ENCODE measurements around the gene TEN1. TPM values are rescaled to one million over a fixed set of nuclear protein-coding genes. Genes with fewer than 3 reads are reported as not detected.
"Not testable (repeated sequence)": the region's sequence is repeated elsewhere in the genome, so short reads cannot be mapped to it uniquely, and the experiment has no call there.

TEN1 gene
- polyA plus RNA-seq, 12 donors: 8.5 to 21.1 (median 13.1) TPM; not detected in 1

DNA sequence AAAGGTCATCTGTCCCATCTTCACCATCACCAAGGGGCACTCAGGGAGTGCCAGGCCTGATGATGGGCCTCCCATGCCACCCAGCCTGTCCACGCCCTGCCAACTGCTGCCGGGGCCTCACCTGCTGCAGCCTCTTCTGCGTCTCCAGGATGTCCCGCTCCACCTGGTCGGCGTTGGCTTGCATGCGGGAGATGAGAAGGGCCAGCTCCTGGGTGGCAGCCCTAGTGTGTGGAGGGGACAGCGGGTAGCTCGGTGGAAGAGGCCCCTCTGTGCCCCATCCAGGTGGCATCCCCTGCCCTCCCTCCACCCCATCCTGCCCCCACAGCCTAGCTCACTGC, 44.8 kb downstream of the TEN1 start:
- DNase-seq: no peak

DNA sequence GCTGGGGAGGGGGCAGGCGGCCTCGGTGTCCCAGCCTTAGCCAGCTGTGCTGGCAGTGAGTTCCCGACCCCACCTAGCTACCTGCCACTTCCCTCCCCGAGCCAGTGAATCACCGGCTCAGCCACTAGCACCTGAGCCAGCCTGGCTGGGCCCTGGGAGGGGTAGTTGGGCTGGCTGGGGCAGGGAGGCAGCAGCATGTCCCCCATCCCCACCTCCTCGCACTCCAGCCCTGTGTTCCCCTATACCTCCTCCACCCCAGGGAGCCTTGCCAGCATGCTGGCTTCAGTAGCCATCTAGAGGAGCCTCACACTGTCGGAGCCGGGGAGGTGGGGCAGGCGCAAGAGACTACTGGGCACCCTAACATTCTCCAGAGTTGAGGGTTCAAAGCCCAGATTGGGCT, 45.3 kb downstream of the TEN1 start:
- DNase-seq: no peak

DNA sequence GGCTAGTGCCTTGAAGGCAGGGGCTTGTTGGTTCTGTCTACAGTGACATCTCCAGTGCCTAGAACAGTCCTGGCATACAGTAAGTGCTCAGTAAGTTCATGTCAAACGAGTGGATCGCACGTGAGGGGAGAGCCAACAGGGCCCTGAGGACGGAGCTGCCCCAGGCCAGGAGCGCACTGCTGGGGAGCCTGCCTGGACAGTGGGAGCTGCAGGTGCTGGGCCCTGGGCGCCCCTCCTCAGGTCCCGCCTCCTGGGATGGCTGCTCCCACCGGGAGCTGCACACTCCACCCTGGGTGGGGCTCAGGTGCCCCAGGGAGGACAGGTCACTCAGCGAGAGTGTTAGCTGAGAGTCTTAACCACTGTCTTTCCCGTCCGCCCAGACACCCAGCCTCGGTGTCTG, 46.3 kb downstream of the TEN1 start:
- DNase-seq: no peak

GRCh38 chr17:76026714-76027158, 47.7 kb downstream of the TEN1 start:
- no peak for DNase-seq

DNA sequence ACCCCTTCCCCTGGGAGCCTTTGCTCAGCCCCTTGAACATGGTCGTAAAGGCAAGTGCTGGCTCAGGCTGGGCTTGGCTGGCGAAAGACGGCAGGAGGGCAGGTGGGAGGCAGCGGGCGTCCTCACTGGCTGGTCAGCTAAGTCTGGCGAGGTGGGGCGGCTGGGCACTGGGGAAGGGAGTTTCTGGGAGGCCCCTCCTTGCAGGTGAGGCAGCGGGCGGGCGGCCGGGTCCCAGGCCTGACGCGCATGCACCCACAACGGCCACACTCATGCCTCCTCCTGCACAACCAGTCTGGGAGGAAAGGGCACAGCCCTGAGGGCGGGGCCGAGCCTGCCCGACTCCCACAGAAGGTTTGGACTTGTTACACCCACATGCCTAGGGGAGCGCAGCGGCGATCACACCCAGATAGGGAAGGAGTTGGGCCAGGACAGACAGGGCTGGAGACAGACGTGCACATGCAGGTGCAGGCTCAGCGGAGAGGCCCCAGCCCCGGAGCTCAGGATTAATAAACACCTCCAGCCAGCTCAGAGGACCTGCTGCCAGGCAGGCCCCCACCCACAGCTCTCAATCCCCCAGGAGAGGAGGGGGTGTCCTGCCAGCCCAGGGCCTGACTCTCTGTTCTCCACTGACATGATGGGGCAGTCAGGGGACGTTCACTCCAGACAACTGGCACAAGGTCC, 48.3 kb downstream of the TEN1 start, which contains the start of gene EVPL:
TSS of gene EVPL (minus strand) at position 148 of the 681 bp plus-strand sequence. CDS start at position 40, 108 bp downstream.
- DNase-seq: no peak

DNA sequence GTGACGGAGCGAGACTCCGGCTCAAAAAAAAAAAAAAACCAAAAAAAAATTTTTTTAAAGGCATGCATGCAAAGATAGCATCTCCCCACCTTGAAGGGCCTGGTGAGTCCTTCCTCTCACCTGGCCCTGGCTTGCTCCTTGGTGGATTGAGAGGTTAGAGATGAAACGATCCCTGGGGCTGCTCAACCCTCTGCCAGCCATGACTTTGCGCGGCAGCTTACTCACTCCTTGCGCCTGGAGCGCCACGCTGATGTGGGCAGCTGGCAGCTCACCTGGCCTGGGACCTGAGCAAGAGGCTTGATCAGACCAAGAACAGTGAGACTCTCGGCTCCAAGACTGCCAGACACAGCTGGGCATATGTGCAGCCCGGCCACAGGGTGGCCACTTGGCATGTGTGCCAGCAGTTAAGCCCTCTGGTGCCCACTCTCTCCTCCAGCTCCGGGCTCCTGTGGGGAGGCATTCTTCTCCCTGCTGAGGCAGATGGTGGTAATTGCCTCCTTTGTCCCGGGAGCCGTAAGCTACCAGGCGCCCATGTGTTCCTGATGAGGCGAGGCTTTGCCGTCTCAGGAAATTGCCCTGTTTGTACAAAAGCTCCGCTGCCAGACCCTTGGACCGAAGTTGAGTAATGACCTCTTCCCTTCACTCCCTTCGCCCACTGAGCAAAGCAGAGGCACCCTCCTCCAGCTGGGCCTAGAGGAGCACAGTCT, 53.2 kb downstream of the TEN1 start:
- DNase-seq: no peak

GRCh38 chr17:76032780-76033108, 53.7 kb downstream of the TEN1 start:
- DNase-seq: no peak

DNA sequence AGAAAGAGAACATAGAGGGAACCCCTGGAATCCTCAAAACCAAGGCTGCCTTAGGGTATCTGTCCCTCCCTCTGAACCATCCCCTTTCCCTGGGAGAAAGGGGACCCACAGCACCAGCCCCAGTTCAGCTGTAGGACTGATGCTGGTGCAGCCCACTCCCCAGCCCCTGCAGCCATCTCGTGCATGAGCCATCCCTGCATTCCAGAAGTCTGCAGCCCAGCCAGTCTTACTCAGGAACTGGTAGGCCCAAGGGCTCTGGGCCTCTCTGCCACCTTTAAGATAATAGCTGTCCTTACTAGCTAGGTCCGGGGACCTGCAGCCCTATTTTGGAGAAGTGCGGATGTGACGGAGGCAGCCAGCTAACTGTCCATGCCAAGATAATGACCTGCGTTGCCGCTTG, 54.1 kb downstream of the TEN1 start:
- DNase-seq: no peak

DNA sequence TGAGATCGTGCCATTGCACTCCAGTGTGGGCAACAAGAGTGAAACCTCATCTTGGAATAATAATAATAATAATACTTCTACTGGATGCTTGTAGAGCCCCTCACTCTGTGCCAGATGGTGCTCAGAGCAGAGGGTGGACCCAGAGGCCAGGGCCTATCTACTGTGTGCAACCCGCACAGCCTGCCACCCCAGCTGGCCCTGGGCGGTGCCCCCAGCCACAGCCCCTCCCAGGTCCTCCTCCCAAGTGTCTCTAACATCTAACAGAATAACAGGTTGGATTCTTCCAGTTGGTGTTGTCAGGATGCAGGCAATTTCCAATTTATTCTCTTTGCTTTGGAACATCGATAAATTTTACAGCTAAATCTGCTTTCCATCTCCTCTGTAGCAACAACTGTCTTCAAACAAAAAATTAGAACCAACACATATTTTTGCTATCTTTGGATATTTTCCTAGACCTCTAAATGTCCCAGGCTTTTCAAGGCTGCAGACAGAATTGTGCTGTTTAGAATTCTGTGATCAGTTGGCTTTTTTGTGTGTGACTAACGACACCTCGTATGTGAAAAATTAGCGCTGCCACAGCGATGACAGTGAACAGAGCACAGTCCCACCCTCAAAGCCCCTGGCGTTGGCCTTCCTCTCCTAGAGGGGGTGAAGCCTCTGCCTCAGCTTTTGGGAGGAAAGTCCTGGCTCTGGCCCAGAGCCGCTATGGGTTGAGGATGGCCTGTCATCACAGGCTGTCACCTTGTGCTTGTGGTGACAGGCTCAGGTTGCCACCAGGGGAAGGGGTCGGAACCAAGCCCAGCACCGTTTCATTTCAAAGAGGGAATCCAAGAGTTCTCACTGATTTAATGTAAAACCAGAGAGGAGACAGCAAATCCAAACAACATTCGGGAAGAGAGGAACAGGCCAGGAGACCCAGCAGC, 55.6 kb downstream of the TEN1 start:
- DNase-seq: no peak

DNA sequence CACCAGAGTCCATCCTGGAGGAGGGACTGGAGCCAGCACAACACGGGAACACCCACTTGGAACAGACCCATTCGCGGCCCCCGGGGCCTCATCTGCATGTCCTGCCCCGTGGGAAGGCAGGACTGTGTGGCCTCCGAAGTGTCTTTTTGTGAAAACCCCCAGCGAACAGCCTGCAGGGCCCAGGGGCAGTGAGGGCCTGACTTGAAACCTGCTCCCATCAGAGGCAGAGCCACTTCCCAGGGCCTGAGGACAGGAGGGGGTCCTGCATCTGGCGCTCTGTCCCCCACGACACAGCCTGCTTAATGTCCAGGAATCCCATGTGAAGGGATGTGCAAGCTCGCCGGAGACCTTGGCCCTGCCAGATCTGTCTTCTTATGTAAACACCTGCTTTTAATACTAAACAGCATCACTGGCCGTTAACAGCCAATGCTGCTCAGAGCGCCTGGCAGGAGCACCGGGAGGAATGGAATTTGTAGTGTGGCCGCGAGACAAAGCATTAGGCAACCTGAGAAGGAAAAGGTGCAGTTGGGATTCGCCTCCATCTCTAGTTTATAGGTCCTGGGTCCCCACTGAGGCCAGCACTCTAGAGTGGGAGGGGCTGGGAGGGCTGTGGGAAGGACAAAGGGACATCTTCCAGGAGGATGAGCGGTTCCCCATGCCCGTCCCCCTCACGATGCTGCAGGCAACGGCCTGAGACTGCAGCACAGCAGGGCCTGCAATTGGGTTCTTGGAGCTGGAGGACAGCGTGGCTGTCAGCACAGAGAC, 57.6 kb downstream of the TEN1 start:
- DNase-seq: no peak

GRCh38 chr17:76038050-76038449, 59.0 kb downstream of the TEN1 start:
- no peak for DNase-seq

GRCh38 chr17:76039121-76039520, 60.1 kb downstream of the TEN1 start:
- DNase-seq: no peak

DNA sequence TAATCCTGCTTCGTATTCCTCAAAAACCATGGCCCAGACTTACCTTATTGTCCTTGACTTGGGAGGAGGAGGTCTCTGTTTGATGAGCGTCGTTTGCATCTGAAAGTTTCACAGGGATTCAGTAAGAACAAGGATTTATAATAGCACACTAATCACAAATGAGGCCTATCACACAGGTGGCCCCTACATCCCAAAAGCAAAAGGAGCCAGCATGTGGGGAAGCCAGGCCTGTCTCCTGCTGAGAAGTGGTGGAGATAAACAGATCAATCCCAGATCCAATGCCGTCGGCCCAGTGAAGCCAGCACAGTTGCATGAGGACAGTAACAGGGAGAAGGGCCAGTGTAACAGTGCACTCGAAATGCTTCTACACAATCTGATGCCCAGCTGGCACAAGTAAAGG, 61.3 kb downstream of the TEN1 start:
- DNase-seq: no peak

- DNase-seq: not testable (repeated sequence)
Observed at GRCh38 chr17:76042868-76043267, 63.8 kb downstream of the TEN1 start.

DNA sequence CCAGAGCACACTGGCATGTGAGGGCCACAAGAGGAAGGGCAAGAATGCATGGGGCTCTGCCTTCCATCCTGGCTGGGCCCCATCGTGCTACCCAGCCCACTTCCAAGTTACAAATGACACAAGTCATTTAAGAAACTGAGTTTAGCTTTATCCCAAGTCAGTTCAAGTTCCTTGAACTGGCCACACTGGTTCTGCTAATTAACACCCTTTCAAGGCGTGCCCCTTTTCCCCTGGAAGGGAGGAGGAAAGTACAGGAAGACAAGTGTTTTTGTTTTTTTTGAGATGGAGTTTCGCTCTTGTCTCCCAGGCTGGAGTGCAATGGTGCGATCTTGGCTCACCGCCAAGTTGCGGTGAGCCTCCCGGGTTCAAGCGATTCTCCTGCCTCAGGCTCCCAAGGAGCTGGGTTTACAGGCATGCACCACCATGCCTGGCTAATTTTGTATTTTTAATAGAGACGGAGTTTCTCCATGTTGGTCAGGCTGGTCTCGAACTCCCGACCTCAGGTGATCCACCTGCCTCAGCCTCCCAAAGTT, 65.5 kb downstream of the TEN1 start:
- not testable (repeated sequence) for DNase-seq

DNA sequence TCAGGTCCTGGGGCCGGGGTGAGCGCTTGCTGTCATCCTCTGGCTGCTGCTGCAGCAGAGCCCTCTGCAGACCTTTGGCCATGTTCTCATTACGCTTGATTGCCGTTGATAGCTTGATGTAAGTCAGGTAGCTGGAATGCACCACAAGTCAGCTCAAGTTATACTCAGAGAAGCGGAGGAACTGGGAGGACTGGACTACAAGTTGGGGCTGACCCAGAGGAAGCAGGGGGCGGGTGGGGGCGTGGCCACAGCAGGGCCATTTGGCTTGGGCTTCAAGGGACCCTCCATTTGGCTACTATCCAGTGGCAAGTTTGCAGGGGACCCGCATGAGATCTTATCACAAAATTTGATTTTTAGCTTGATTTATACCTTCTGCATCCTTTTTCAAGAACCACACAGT, 67.0 kb downstream of the TEN1 start:
- DNase-seq: no peak

GRCh38 chr17:76048025-76048605, 69.1 kb downstream of the TEN1 start:
- no peak for DNase-seq

GRCh38 chr17:76048711-76049110, 69.7 kb downstream of the TEN1 start:
- DNase-seq: no peak

DNA sequence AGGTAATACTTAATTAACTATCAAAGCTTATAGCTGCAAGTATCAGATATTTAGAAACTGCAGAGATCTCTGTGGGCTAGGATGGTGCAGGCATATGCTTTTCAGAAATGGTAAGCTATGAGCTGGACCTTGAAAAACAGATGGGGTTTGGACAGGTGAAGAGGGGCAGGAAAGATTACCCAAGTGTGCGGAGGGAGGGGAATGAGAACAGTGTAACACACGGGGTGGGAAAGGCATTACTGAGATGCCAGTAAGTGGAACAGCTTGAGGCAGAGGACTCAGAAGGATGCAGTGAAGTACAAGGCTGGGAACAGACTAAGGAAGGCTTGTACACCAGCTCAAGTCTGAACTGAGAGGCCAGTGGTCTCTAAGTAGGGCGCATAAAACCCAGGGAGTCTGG, 70.2 kb downstream of the TEN1 start:
- DNase-seq: no peak

DNA sequence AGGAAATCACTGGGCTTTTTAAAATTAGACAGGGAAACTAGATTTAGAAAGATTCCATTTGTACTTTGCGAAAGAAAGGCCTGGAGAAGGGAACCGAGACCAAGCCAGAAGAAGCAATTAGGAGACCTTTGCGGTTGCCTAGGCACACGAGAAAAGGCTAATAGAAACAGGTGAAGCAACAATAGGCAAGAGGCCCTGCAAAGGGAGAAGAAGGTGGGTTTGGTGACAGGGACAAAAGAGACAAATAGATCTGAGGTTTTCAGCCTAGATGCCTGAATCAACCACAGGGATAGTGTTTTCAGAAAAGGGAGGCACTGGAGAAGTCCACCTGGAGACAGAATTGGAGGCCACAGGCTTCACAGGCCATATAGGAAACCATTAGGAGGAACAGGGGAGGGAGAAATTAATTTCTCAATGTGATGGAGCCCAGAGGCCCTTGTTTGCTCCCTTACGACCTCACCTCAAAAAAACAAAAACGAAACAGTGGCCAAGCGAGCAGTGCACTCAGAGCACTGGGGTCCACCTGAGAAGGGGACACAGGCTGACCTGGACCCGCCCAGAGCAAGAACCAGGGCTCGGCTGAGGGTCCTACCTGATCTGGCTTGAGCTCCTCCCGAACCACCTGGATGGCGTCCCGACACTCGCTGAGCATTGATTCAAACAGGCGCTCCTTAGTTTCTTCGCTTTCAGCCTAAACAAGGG, 70.9 kb downstream of the TEN1 start:
- DNase-seq: no peak
